ENCODE results near the gene PEAK3.

DNA sequence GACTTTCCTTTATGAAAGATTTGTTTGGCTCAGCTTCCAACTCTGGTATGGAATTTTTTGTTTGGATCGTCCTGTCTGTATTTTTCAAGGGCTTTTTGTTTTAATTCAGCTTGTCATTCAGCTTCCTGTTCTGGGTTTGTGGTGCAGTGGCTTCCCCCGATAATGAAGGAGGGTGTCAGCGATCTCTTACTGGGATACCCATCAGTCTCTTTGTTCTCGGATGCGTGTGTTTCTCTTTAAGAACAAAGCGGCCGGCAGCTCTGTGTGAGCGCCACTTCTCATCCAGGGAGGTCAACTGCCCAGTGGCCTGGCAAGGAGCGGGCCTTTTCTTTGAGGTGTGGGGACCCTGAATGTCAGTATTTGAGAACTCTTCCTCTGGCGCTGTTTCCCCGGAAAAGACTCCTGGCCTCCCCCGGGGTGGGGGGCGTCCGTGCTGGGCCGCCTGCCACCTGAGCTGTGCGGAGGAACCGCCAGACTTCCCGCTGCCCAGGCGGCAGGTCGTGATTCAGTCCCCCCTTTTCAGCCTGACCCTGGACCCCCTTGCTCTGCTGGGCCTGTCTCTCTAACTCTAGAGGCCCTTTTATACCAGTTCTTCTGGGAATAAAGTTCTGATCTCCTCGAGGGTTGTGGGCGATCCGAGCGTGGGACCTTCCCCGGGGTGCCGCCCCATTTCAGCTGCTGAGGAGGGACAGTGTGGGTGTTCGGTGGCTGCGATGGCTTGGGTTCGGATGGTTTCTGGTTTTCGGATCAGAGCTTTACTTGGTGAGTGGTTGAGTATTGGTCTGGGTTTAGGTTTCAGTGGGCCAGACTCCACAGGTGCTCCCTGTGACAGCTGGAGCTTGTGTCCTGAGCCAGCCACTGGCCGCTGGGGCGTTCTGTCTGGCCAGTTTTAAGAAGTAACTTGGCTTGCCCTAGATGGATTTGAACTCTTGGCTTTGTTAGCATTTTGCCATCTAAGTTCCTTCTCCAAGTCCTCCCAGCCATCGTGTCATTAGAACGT is 41.9 kb downstream of the PEAK3 start:
- TF ChIP-seq, protein P1, sequence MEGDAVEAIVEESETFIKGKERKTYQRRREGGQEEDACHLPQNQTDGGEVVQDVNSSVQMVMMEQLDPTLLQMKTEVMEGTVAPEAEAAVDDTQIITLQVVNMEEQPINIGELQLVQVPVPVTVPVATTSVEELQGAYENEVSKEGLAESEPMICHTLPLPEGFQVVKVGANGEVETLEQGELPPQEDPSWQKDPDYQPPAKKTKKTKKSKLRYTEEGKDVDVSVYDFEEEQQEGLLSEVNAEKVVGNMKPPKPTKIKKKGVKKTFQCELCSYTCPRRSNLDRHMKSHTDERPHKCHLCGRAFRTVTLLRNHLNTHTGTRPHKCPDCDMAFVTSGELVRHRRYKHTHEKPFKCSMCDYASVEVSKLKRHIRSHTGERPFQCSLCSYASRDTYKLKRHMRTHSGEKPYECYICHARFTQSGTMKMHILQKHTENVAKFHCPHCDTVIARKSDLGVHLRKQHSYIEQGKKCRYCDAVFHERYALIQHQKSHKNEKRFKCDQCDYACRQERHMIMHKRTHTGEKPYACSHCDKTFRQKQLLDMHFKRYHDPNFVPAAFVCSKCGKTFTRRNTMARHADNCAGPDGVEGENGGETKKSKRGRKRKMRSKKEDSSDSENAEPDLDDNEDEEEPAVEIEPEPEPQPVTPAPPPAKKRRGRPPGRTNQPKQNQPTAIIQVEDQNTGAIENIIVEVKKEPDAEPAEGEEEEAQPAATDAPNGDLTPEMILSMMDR (IDR thresholded peaks at IDR 0.05): no peak
- TF ChIP-seq EP300 (IDR thresholded peaks at IDR 0.05) (no peak), POLR2A (IDR thresholded peaks at IDR 0.05) (no peak)
